ENCODE data around the gene IQCM. TPM values are rescaled to one million over a fixed set of nuclear protein-coding genes. Genes with fewer than 3 reads are reported as not detected.
"Not testable (repeated sequence)": the region's sequence is repeated elsewhere in the genome, so short reads cannot be mapped to it uniquely, and the experiment has no call there.

IQCM gene
- polyA plus RNA-seq, 6 donors from 2014 or later, result not detected

DNA sequence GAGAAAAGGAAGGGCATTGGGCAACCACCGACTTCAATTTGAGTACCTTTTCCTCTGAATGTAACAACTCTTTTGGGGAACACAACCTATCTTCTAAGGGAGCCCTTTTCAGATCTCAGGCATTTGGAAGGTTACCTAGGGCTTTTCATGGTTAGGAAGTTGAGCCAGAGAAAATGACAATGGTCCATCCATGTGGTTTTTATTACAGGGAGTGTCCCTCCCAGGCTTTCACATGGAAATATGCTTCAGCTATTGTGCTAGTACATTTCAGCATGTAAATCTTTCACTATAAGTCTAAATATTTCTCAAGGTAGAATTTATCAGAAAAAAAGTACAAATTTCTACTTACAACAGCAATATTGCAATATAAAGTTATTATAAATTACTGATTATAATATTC is 259.8 kb downstream of the IQCM start:
- no peaks in the 10 kb centered on the region for H3K36me3 Mint-ChIP-seq
- DNase-seq (no peak), ATAC-seq (ENCODE audit: low read depth in 2 of 2) (no peak)
- H3K27me3 Mint-ChIP-seq, result no peaks in the 10 kb centered on the region
- H3K4me3 Mint-ChIP-seq, result no peak overlapping the region
- no peak overlapping the region for H3K27ac Mint-ChIP-seq
- H3K4me1 Mint-ChIP-seq, result no peaks in the 10 kb centered on the region
- peaks cover 0 to 9% (median 0%) of the 10 kb centered on the region in 7 donors for H3K9me3 Mint-ChIP-seq

DNA sequence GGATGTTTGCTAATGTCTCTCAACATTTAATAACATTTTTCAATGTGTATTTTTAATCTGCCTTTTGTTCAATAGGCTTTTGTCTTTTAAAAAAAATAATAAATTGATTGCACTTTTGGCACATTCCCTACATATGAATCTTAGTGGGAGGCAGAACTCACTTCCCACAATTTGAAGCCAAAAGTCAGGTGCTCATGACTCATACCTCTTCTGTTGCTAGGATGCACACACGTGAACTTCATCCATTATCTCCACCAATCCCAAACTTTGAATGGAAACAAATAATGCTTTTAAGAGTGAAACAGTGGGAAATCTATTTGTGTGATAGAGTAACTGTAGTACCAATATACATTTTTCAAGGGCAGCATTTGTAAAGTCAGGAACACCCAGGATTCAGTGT is 260.5 kb downstream of the IQCM start:
- Mint-ChIP-seq H3K27ac (no peak overlapping the region), H3K27me3 (no peaks in the 10 kb centered on the region), H3K4me1 (no peaks in the 10 kb centered on the region), H3K36me3 (no peaks in the 10 kb centered on the region), H3K4me3 (no peak overlapping the region), H3K9me3 (peaks cover 0 to 9% (median 0%) of the 10 kb centered on the region in 7 donors)
- ATAC-seq (ENCODE audit: low read depth in 2 of 2), result no peak
- no peak for DNase-seq

GRCh38 chr4:149553959-149554520 is 261.6 kb downstream of the IQCM start:
- H3K9me3 Mint-ChIP-seq, result peaks cover 0 to 7% (median 0%) of the 10 kb centered on the region in 7 donors
- no peaks in the 10 kb centered on the region for H3K4me1 Mint-ChIP-seq
- H3K27me3 Mint-ChIP-seq, result no peaks in the 10 kb centered on the region
- H3K4me3 Mint-ChIP-seq, result no peak overlapping the region
- H3K27ac Mint-ChIP-seq, result no peak overlapping the region
- DNase-seq (no peak), ATAC-seq (ENCODE audit: low read depth in 2 of 2) (no peak)
- no peaks in the 10 kb centered on the region for H3K36me3 Mint-ChIP-seq

GRCh38 chr4:149552601-149553000 is 263.0 kb downstream of the IQCM start:
- ATAC-seq (ENCODE audit: low read depth in 2 of 2), result no peak
- Mint-ChIP-seq H3K4me1 (no peaks in the 10 kb centered on the region), H3K36me3 (no peaks in the 10 kb centered on the region), H3K27me3 (no peaks in the 10 kb centered on the region), H3K27ac (no peak overlapping the region), H3K9me3 (peaks cover 0 to 3% (median 0%) of the 10 kb centered on the region in 7 donors), H3K4me3 (no peak overlapping the region)
- DNase-seq, result no peak

DNA sequence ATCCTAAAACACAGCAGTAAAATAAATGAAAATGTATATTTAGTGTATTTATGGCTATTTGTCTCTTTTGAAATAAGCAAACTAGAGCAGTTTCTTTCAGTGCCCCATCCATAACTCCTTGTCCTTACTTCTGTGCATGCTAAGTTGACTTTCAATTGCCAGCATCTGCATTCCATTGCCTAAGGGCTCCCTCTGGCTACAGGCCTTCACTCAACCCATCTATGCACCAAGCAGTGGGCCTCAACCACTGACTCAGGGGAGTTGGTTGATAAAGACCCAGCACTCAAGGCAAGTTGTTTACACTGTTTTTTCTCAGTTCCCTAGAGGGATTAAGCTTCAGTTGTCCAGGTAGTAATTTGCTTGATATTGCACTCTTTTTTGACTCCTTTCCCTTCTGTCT is 265.7 kb downstream of the IQCM start:
- DNase-seq, result no peak
- peaks cover 0 to 7% (median 3%) of the 10 kb centered on the region in 7 donors for H3K9me3 Mint-ChIP-seq
- H3K4me3 Mint-ChIP-seq, result no peak overlapping the region
- no peaks in the 10 kb centered on the region for H3K27me3 Mint-ChIP-seq
- no peaks in the 10 kb centered on the region for H3K36me3 Mint-ChIP-seq
- no peaks in the 10 kb centered on the region for H3K4me1 Mint-ChIP-seq
- peak overlapping the region in 2 of 6 donors; percentile 30 to 52 for H3K27ac Mint-ChIP-seq
- no peak for ATAC-seq (ENCODE audit: low read depth in 2 of 2)

DNA sequence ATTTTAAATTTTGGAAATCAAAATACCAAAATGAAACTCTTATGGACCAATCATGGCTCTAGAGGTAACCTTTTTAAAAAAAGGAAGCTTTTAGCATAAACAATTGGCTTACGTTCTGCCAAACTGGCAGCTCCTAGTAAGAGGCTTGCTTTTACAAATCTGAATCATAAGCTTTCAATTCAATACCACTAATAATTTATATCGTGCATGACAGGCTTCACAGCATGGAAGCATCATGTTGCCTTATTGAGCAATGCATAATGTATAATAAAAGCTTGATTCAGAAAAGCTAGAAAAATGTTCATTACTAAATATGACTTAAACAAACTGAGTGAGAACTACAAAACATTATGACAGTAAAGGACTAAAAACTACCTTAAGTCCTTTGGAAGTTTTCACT is 280.9 kb downstream of the IQCM start:
- no peaks in the 10 kb centered on the region for H3K4me1 Mint-ChIP-seq
- peaks cover 7 to 19% (median 11%) of the 10 kb centered on the region in 7 donors for H3K9me3 Mint-ChIP-seq
- H3K36me3 Mint-ChIP-seq, result peaks cover 0 to 8% of the 10 kb centered on the region in 2 donors

DNA sequence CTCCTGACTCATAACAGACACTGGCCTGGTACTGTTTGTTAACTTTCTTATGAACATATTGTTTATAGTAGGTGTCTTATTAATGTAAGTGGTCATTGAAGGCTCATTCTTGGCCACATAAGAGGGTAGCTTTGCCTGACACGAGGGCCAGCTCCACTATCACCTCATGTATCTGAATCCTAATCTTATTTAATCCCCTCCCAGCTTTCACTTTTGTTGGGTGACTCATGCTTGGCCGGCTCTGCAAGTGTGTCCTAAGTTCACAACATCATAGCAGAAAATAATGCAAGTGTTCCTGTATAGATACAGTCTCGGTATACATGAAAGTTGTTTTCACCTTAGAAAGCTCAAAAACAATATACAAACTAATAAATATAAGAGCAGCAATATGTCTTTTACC is 283.8 kb downstream of the IQCM start:
- ATAC-seq (ENCODE audit: low read depth in 2 of 2), result no peak
- Mint-ChIP-seq H3K27ac (no peak overlapping the region), H3K4me1 (no peaks in the 10 kb centered on the region), H3K27me3 (no peaks in the 10 kb centered on the region), H3K36me3 (no peaks in the 10 kb centered on the region), H3K4me3 (no peak overlapping the region), H3K9me3 (peaks cover 0 to 9% (median 5%) of the 10 kb centered on the region in 7 donors)
- no peak for DNase-seq

More for the DNA sequence above, 280.9 kb downstream of the IQCM start:
- Mint-ChIP-seq H3K27me3 (no peaks in the 10 kb centered on the region), H3K27ac (no peak overlapping the region), H3K4me3 (no peak overlapping the region)
- ATAC-seq (ENCODE audit: low read depth in 2 of 2) (no peak), DNase-seq (no peak)

DNA sequence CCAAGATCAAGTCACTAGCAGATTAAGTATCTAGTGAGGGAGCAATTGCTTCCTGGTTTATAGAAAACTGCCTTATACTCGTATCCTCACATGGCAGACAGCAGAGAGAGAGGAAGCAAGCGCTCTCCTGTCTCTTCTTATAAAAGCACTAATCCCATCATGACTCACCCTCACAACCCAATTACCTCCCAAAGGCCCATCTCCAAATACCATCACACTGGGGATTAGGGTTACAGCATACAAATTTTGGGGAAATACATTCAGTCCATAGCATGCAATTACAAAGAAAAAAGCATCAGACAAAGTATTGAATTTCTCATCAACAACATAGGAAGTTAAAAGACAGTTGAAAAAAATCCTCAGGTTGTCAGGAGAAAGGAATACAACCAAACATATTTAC is 292.6 kb downstream of the IQCM start:
- Mint-ChIP-seq H3K36me3 (no peaks in the 10 kb centered on the region), H3K27me3 (no peaks in the 10 kb centered on the region), H3K27ac (no peak overlapping the region), H3K4me1 (no peaks in the 10 kb centered on the region), H3K4me3 (no peak overlapping the region), H3K9me3 (peaks cover 0 to 6% (median 4%) of the 10 kb centered on the region in 7 donors)
- DNase-seq (no peak), ATAC-seq (ENCODE audit: low read depth in 2 of 2) (no peak)

DNA sequence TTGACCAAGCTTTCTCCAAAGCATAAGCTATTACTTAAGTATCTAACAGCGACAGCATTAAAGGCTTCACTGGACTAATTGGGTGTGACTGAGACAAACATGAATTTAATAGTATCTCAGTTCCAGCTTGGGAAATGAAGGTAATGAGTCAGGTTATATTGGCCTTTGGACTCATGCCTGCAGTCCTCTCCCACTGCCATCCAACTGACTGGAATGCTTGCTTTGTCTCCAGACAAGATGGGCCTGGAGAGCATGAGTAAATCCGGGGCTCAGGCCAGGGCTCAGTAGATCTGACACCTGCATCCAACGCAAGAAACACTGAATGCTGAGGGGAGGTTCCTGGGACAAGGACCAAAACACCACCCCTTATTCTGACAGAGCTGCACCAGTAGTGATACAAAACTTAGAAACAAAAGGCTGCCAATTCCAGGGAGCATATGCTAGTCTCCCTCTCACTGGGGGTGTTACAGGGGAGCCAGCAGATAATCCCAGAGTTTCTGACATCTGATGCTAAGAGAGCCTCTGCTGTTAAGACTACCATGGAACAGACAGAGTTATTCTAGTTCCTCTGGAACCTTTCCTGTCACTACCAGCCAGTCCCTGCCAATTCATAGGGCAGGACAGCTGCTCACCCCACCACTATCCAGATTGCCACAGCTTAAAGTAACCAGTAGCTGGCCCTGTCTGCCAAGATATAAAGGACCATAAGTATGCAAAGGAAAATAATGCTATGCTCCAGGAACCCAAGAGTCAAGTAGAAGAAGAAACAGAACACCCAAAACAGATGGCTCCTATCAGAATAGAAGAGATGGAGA is 293.8 kb downstream of the IQCM start:
- Mint-ChIP-seq H3K9me3 (peaks cover 0 to 7% (median 4%) of the 10 kb centered on the region in 7 donors), H3K27ac (peak overlapping the region in 2 of 6 donors; percentile 2 to 5), H3K36me3 (no peaks in the 10 kb centered on the region), H3K4me1 (no peaks in the 10 kb centered on the region), H3K27me3 (no peaks in the 10 kb centered on the region), H3K4me3 (peak overlapping the region in 1 of 8 donors; percentile 45)
- DNase-seq (no peak), ATAC-seq (ENCODE audit: low read depth in 2 of 2) (no peak)

DNA sequence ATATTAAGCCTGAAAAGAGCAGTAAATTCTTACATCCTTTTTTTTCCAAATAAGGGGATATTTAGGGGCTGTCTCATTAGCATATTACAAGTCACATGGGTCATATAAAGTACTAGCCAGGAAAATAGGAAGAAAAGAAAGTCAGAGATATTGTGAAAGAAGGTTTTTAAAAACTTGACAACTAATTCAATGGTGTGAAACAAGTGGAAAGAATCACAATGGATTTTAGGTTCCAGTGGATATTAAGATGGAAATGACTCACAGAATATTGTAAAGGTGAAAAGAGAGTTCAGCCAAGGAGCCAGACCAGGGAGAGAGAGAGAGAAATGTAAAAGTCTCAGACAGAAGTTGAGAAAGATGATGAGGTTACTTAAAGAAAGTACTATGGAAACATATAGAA is 297.2 kb downstream of the IQCM start:
- no peak for ATAC-seq (ENCODE audit: low read depth in 2 of 2)
- Mint-ChIP-seq H3K27me3 (no peaks in the 10 kb centered on the region), H3K9me3 (peaks cover 0 to 10% (median 4%) of the 10 kb centered on the region in 7 donors), H3K4me3 (no peak overlapping the region), H3K4me1 (no peaks in the 10 kb centered on the region), H3K36me3 (no peaks in the 10 kb centered on the region), H3K27ac (no peak overlapping the region)
- no peak for DNase-seq

GRCh38 chr4:149513081-149513480 is 302.6 kb downstream of the IQCM start:
- no peak for ATAC-seq (ENCODE audit: low read depth in 2 of 2)
- no peak for DNase-seq
- H3K36me3 Mint-ChIP-seq, result no peaks in the 10 kb centered on the region
- no peaks in the 10 kb centered on the region for H3K27me3 Mint-ChIP-seq
- H3K4me1 Mint-ChIP-seq, result no peaks in the 10 kb centered on the region
- H3K9me3 Mint-ChIP-seq, result peaks cover 0 to 23% (median 6%) of the 10 kb centered on the region in 7 donors
- H3K27ac Mint-ChIP-seq, result no peak overlapping the region
- H3K4me3 Mint-ChIP-seq, result no peak overlapping the region

DNA sequence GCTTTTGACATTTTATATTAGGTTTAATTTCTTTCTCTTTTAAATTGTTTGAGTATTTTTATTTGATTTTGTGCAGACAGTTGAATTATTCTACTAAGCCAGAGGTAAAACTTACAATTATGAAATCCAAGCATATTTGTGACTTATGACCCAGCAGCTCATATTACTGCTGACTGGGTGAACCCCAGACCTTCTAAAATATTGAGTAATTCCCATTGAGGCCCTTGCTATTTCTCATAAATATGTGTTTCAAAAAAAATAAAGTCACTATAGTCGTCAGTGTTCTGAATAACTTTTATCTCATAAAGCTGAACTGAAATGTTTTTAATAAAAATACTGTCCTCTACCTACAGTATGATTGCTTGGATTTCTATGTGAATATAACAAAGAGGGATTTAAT is 303.1 kb downstream of the IQCM start:
- Mint-ChIP-seq H3K36me3 (no peaks in the 10 kb centered on the region), H3K4me3 (no peak overlapping the region), H3K4me1 (no peaks in the 10 kb centered on the region), H3K27me3 (no peaks in the 10 kb centered on the region), H3K9me3 (peaks cover under 1 to 27% (median 9%) of the 10 kb centered on the region in 7 donors), H3K27ac (no peak overlapping the region)
- DNase-seq (no peak), ATAC-seq (ENCODE audit: low read depth in 2 of 2) (no peak)

- no peak for ATAC-seq (ENCODE audit: low read depth in 2 of 2)
- peaks cover 3 to 33% (median 9%) of the 10 kb centered on the region in 7 donors for H3K9me3 Mint-ChIP-seq
These were observed 303.9 kb downstream of the IQCM start for GRCh38 chr4:149511558-149512298.

DNA sequence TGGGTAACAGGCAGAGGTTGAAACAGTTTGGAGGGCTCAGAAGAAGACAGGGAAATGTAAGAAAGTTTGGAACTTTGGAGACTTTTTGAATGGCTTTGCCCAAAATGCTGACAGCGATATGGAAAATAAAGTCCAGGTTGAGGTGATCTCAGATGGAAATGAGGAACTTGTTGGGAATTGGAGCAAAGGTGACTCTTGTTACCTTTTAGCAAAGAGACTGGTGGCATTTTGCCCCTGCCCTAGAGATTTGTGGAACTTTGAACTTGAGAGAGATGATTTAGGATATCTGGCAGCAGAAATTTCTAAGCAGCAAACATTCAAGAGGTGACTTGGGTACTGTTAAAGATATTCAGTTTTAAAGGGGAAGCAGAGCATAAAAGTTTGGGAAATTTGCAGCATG is 308.3 kb downstream of the IQCM start:
- H3K4me1 Mint-ChIP-seq; H3K36me3 Mint-ChIP-seq; ATAC-seq (ENCODE audit: low read depth in 2 of 2); H3K27me3 Mint-ChIP-seq; H3K27ac Mint-ChIP-seq; DNase-seq: not testable (repeated sequence)
- Mint-ChIP-seq H3K4me3 (peak overlapping the region in 1 of 8 donors; percentile 45), H3K9me3 (peaks cover 4 to 28% (median 9%) of the 10 kb centered on the region in 7 donors)

More at GRCh38 chr4:149511558-149512298, 303.9 kb downstream of the IQCM start:
- H3K4me3 Mint-ChIP-seq, result no peak overlapping the region
- no peak for DNase-seq
- H3K36me3 Mint-ChIP-seq, result no peaks in the 10 kb centered on the region
- H3K4me1 Mint-ChIP-seq, result no peaks in the 10 kb centered on the region
- H3K27me3 Mint-ChIP-seq, result no peaks in the 10 kb centered on the region
- no peak overlapping the region for H3K27ac Mint-ChIP-seq
